Body of pancreas (tissue), 4 donors: ENCODE results near the gene MED26. TPM values are rescaled to one million over a fixed set of nuclear protein-coding genes. Genes with fewer than 3 reads are reported as not detected.

Experiments used
- ATAC-seq: fragments of 150-250 bp; one replicate; pipeline ENCODE4 v1.9.1; 2016
- DNase-seq, 4 donors: peaks; one replicate each; pipeline ENCODE4 v3.0.0-alpha.2; 2019
- H3K27ac ChIP-seq, 4 donors: fragments of 200-600 bp; sonication (generic); 1 replicate in 3 of 4; 2 replicates in 1 of 4; pipeline versions ENCODE4 v1.5.1 to v1.6.1; 2016 to 2019; ENCODE audit warnings: mild to moderate bottlenecking in 1 of 4, mixed read lengths in 1 of 4, moderate library complexity in 1 of 4
- H3K27me3 ChIP-seq, 2 donors: fragments of 200-600 bp; sonication (generic); one replicate each; pipeline ENCODE4 v1.6.0; 2016; ENCODE audit warnings: mild to moderate bottlenecking in 1 of 2
- H3K36me3 ChIP-seq, 2 donors: fragments of 200-600 bp; sonication (generic); replicated peaks in 1 of 2; 2 replicates each; pipeline ENCODE4 v1.5.1; 2016; ENCODE audit warnings: low read depth in 2 of 2; ENCODE audit not compliant: insufficient read depth in 1 of 2
- H3K4me1 ChIP-seq: fragments of 200-600 bp; sonication (generic); one replicate; pipeline ENCODE4 v1.6.0; 2016
- H3K4me3 ChIP-seq, 2 donors: fragments of 200-600 bp; sonication (generic); 1 replicate in 1 of 2; 2 replicates in 1 of 2; pipeline ENCODE4 v1.5.1; 2016 to 2019
- H3K9me3 ChIP-seq, 3 donors: fragments of 200-600 bp; sonication (generic); 1 replicate in 2 of 3; 2 replicates in 1 of 3; pipeline ENCODE4 v1.5.1; 2016
- POLR2A ChIP-seq, 3 donors: fragments of 450-650 bp; IDR thresholded peaks; one replicate each; pipeline ENCODE4 v1.6.1; 2016; ENCODE audit warnings: antibody characterized with exemption in 3 of 3, mild to moderate bottlenecking in 2 of 3
- WGBS, 2 donors: methylation state at CpG; one replicate each; pipeline ENCODE4 v1.1.5; 2017; 5-methylcytosine and 5-hydroxymethylcytosine counted together
- intact Hi-C: fragments of 100-400 bp; cut with DNase I; formaldehyde crosslinking; loops from one replicate; pipeline ENCODE4 v1.15.1; 2023
- total RNA-seq, 2 donors: library from RNA; depleted of rRNA; stranded (reverse); fragments of >200 nt; gene quantifications; one replicate each; pipeline ENCODE4 v1.1.0, GENCODE V29; 2016
- TF ChIP-seq, protein P1 (sequence below), 7 experiments: fragments of 450-650 bp in 4 of 7; fragments of 200-600 bp in 3 of 7; sonication (generic) in 3 of 7; IDR thresholded peaks; one replicate each; pipeline ENCODE4 v1.5.1; 2016 to 2019; ENCODE audit warnings: antibody characterized with exemption in 7 of 7

Gene MED26
- total RNA-seq, 2 donors from 2014 or later, result 4.9 to 8.2 TPM

DNA sequence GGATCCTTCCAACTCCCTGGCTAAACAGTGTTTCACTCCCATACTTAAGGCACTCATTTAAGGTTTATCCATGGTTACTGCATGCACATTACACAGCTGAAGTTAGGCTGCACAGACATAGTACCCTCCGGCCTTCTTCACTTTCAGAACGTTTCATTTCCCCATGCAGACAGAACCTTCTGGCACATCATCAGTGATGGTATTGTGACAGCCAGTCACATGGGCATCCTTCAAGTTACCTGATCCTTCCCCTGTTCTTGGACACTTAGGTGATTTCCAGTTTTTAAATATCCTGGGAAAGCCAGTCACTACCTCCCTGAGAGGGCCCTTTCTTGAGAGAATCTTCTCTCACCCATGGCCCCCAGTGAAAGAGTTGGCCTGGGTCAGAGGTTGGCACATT lies 22.8 kb upstream of the MED26 start:
- Histone ChIP-seq H3K4me3 (no peak overlapping the region), H3K4me1 (no peaks in the 10 kb centered on the region), H3K9me3 (no peaks in the 10 kb centered on the region), H3K36me3 (peaks cover 6 to 36% of the 10 kb centered on the region in 2 donors), H3K27me3 (no peaks in the 10 kb centered on the region), H3K27ac (no peak overlapping the region)
- DNase-seq, result no peak
- no peak for TF ChIP-seq POLR2A (IDR thresholded peaks at IDR 0.05)
- TF ChIP-seq, protein P1, sequence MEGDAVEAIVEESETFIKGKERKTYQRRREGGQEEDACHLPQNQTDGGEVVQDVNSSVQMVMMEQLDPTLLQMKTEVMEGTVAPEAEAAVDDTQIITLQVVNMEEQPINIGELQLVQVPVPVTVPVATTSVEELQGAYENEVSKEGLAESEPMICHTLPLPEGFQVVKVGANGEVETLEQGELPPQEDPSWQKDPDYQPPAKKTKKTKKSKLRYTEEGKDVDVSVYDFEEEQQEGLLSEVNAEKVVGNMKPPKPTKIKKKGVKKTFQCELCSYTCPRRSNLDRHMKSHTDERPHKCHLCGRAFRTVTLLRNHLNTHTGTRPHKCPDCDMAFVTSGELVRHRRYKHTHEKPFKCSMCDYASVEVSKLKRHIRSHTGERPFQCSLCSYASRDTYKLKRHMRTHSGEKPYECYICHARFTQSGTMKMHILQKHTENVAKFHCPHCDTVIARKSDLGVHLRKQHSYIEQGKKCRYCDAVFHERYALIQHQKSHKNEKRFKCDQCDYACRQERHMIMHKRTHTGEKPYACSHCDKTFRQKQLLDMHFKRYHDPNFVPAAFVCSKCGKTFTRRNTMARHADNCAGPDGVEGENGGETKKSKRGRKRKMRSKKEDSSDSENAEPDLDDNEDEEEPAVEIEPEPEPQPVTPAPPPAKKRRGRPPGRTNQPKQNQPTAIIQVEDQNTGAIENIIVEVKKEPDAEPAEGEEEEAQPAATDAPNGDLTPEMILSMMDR (IDR thresholded peaks at IDR 0.05), result no peak
- intact Hi-C loops, result no loop called here
- no peak for ATAC-seq
- WGBS, 2 donors, result 79 to 83% methylated on average over 2 of the region's 2 CpGs

DNA sequence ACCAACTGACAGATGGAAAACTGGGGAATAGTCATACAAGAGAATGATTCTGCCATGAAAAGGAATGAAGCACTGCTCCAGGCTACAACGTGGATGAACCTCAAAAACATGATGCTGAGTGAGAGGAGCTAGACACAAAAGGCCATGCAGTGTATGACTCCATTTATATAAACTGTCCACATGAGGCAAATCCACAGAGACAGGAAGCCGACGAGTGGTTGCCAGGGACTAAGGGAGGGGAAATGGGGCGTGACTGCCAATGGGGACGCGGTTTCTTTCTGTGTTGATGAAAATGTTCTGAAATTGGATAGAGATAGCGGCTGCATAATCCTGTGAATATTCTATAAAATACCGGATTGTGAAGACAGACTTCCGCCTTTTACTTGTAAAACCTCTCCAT lies 21.7 kb upstream of the MED26 start:
- Histone ChIP-seq H3K27ac (no peak overlapping the region), H3K4me1 (no peaks in the 10 kb centered on the region), H3K4me3 (no peak overlapping the region), H3K9me3 (no peaks in the 10 kb centered on the region), H3K27me3 (no peaks in the 10 kb centered on the region), H3K36me3 (peaks cover 8 to 38% of the 10 kb centered on the region in 2 donors)
- intact Hi-C loops, result no loop called here
- no peak for TF ChIP-seq POLR2A (IDR thresholded peaks at IDR 0.05)
- TF ChIP-seq, protein P1 (IDR thresholded peaks at IDR 0.05), result no peak
- ATAC-seq (no peak), DNase-seq (no peak)
- WGBS, 2 donors, result 75 to 88% methylated on average over 9 of the region's 9 CpGs

DNA sequence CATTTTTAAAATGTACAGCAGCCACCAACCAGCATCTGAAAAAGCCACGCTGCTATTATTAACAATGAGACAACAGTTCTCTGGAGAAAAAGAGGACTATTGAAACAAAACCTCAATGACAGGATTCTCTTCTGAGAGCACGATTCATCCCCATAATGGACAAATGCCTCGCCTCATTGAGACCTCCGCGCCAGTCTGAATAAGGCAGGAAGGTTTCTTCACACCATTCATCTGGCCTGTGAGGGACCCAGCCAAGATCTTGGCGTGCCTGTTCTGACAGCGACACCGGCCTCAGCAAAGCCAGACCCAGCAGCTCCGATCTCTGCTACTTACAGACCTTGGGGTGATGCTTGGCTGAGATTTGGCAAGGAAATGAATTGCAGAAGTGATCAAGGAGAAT lies 17.1 kb upstream of the MED26 start:
- no peak overlapping the region for H3K27ac ChIP-seq
- no peaks in the 10 kb centered on the region for H3K9me3 ChIP-seq
- ATAC-seq, result no peak
- WGBS, 2 donors, result 91 to 95% methylated on average over 9 of the region's 9 CpGs
- no peak overlapping the region for H3K4me3 ChIP-seq
- TF ChIP-seq, protein P1 (IDR thresholded peaks at IDR 0.05), result no peak
- no peak for TF ChIP-seq POLR2A (IDR thresholded peaks at IDR 0.05)
- no peaks in the 10 kb centered on the region for H3K27me3 ChIP-seq
- peaks cover 4 to 28% of the 10 kb centered on the region in 2 donors for H3K36me3 ChIP-seq
- DNase-seq, result no peak
- intact Hi-C loops, result no loop called here
- no peaks in the 10 kb centered on the region for H3K4me1 ChIP-seq

DNA sequence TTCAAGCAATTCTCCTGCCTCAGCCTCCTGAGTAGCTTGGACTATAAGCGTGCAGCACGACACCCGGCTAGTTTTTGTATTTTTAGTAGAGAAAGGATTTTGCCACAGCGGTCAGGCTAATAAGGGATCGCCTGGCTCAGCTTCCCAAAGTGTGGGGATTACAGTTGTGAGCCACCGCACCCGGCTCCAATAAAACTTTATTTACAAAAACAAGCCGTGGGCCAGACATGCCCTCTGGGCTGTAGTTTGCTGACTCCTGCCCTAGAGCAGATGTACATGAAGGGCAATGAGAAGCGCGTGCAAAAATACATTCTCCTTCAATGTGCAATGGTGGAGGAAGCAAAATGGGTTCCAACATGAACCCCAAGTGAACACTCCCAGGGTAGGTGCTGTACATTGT lies 13.7 kb upstream of the MED26 start:
- Histone ChIP-seq H3K36me3 (peaks cover 4 to 30% of the 10 kb centered on the region in 2 donors), H3K4me3 (no peak overlapping the region), H3K27me3 (no peaks in the 10 kb centered on the region), H3K27ac (no peak overlapping the region), H3K4me1 (no peaks in the 10 kb centered on the region), H3K9me3 (no peaks in the 10 kb centered on the region)
- no peak for DNase-seq
- ATAC-seq, result no peak
- 96 to 97% methylated on average over 9 to 10 of the region's 10 CpGs for WGBS, 2 donors
- intact Hi-C loops, result no loop called here
- no peak for TF ChIP-seq POLR2A (IDR thresholded peaks at IDR 0.05)
- TF ChIP-seq, protein P1 (IDR thresholded peaks at IDR 0.05), result no peak

DNA sequence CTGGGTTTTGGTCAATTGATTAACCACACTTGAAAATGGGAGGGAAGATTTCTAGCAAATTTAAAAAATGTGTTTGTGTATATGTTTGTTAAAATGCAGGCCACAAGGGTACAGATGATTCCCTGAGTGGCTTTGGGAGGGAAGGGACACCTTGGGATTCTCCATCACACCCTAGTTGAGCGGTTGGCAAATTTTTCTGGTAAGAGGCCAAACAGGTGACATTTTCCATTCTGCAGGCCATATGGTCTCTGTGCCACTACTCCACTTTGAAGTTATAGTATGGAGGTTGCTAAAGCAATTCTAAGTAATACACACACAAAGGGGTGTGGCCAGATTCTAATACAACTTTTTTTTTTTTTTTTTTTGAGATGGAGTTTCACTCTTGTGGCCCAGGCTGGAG lies 12.9 kb upstream of the MED26 start:
- Histone ChIP-seq H3K27ac (no peak overlapping the region), H3K36me3 (peaks cover 4 to 25% of the 10 kb centered on the region in 2 donors), H3K4me3 (no peak overlapping the region), H3K4me1 (no peaks in the 10 kb centered on the region), H3K27me3 (no peaks in the 10 kb centered on the region), H3K9me3 (no peaks in the 10 kb centered on the region)
- TF ChIP-seq, protein P1 (IDR thresholded peaks at IDR 0.05), result no peak
- TF ChIP-seq POLR2A (IDR thresholded peaks at IDR 0.05), result no peak
- intact Hi-C loops, result no loop called here
- WGBS, 2 donors, result 86 to 91% methylated on average over 1 of the region's 1 CpG
- no peak for ATAC-seq
- DNase-seq, result no peak
